HG03039 (cell line): Measurements from ENCODE around the gene CXCR3.
"Not testable (repeated sequence)": the region's sequence is repeated elsewhere in the genome, so short reads cannot be mapped to it uniquely, and the experiment has no call there.

Experiments used
- ATAC-seq: cut with Tn5 transposase; IDR thresholded peaks from one replicate; pipeline ENCODE4 v1.9.1; 2021; ENCODE audit warnings: mild to moderate bottlenecking, moderate library complexity; ENCODE audit not compliant: unreplicated experiment

CXCR3 gene

GRCh38 chrX:71611736-71612135 is 6.6 kb downstream of the CXCR3 start:
- ATAC-seq = not testable (repeated sequence)

GRCh38 chrX:71609095-71609750 is 9.1 kb downstream of the CXCR3 start:
- no peak for ATAC-seq

GRCh38 chrX:71607488-71607887 is 10.8 kb downstream of the CXCR3 start:
- ATAC-seq = no peak

GRCh38 chrX:71606536-71607216 is 11.6 kb downstream of the CXCR3 start:
- ATAC-seq = no peak

GRCh38 chrX:71604796-71605568 is 13.3 kb downstream of the CXCR3 start:
- ATAC-seq = no peak

- no peak for ATAC-seq
Observed at GRCh38 chrX:71604141-71604540, 14.2 kb downstream of the CXCR3 start.

- ATAC-seq = no peak
Observed at GRCh38 chrX:71603618-71604017, 14.7 kb downstream of the CXCR3 start.

- ATAC-seq = no peak
Observed at GRCh38 chrX:71599965-71600364, 18.3 kb downstream of the CXCR3 start.

- not testable (repeated sequence) for ATAC-seq
Observed at GRCh38 chrX:71593210-71593609, 25.1 kb downstream of the CXCR3 start.

- no peak for ATAC-seq
Observed at GRCh38 chrX:71586929-71587328, 31.4 kb downstream of the CXCR3 start.

GRCh38 chrX:71581210-71581609 is 37.1 kb downstream of the CXCR3 start:
- ATAC-seq = no peak

GRCh38 chrX:71579990-71580380 is 38.3 kb downstream of the CXCR3 start:
- ATAC-seq = no peak

GRCh38 chrX:71579136-71579989 is 38.9 kb downstream of the CXCR3 start:
- no peak for ATAC-seq

GRCh38 chrX:71578253-71579135 is 39.8 kb downstream of the CXCR3 start, which contains the start of gene GCNA:
GCNA (plus strand) TSS chrX:71578437; CDS start chrX:71580822, 2,385 bp downstream.
- ATAC-seq = no peak

GRCh38 chrX:71577682-71578081 is 40.6 kb downstream of the CXCR3 start:
- ATAC-seq = no peak

- ATAC-seq = no peak
Observed at GRCh38 chrX:71573590-71573989, 44.7 kb downstream of the CXCR3 start.

- not testable (repeated sequence) for ATAC-seq
Observed at GRCh38 chrX:71571390-71571789, 46.9 kb downstream of the CXCR3 start.
